Limb (tissue), 2 donors: ENCODE measurements around the gene HDAC9.

Source experiments
- DNase-seq, 2 donors: peaks; one replicate each; pipeline ENCODE4 v3.0.0-alpha.2; 2016; ENCODE audit errors: extremely low spot score in 2 of 2

Gene HDAC9

DNA sequence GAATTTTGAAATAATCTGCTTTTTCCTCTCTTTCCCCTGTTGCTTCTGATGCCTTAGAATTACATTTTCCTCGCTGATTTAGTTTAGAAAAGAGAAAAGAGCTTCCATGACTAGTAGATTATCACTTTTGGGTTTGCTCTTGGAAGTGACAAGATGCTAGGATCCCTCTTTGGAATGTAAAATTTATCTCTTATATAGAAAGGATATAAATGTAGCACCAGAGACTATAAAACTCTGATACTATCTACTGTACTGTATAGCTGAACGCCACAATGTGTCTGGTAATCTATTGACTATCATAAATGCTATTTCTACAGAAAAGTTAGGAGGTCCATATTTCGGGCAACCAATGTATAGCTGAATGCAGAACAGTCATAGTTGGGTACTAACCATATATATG is 1.1 kb upstream of the HDAC9 start:
- no peak for DNase-seq

GRCh38 chr7:18494821-18495408 is 634 bp upstream of the HDAC9 start:
- peak in 1 of 2 donors; percentile 32 for DNase-seq

DNA sequence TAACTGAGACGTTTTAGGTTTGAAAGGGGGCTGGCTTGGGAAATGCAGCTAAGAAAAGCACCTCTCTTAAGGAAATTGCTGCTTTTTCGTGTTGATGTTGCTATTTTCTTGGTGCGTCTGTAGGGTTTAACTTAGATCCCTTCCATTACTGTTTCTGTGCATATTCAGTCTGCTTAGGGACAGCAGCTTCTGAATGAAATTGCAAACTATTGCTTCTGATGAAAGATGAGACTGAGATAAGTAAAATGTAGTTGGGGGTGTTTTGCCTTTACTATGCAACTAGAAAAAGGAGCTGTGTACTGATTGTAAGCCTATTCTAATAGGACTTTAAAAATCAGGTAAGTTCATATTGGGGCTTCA is 772 bp downstream of the HDAC9 start:
- no peak for DNase-seq

DNA sequence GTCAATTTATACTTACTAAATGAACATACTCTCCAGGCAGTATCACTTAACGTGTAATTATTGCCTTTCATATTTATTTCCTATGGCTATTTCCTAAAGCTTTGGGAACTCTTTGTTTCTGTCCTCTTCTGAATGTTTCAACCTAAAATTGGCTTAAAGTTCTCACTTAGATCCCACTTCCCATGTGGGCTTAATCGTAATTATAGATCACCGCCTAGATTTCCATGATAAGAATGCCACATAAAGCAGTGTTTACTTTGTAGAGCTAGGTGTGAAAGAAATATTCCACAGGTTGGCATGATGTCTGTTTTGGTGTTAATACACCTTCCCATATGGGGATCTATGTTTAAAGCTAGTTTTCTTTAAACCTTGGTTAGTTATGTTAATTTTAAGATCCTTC is 1.5 kb downstream of the HDAC9 start:
- DNase-seq: no peak

GRCh38 chr7:18497800-18498199 is 2.3 kb downstream of the HDAC9 start:
- no peak for DNase-seq

GRCh38 chr7:18498341-18498740 is 2.8 kb downstream of the HDAC9 start:
- no peak for DNase-seq

DNA sequence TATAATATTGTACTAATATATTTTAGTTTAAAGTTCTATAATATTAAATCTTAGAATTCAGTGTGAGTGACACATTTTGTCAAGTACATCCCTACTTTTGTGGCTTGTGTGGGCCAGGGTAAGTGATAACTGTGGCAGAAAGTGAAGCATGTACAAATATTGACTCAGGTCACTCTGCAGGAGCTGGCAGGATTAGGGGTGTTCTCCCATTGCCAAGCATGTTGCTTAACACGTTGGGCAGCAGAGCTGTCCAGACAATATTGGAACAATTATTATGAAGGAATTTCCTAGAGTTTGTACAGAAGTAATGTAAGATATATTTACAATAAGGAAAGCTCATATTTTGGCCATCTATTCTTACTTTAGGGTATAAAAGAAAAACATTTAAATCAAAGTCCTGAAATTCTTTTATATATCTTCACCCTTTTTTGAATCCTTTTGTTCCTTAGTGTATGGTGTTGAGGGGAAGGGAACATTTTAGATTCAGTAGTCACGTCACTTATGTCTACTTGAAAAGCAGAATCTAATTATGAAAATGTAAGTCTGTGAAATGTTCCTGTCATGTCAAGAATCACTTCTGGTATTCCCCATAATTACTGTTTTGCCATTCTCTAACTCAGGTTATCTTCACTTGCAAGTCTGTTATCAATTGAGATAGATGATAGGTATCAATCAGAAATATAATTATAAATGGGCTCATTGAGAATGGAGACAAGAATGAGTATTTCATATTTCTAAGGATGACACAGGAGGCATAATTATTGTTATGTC is 4.0 kb downstream of the HDAC9 start:
- DNase-seq: no peak

GRCh38 chr7:18503126-18503866 is 7.7 kb downstream of the HDAC9 start:
- no peak for DNase-seq

DNA sequence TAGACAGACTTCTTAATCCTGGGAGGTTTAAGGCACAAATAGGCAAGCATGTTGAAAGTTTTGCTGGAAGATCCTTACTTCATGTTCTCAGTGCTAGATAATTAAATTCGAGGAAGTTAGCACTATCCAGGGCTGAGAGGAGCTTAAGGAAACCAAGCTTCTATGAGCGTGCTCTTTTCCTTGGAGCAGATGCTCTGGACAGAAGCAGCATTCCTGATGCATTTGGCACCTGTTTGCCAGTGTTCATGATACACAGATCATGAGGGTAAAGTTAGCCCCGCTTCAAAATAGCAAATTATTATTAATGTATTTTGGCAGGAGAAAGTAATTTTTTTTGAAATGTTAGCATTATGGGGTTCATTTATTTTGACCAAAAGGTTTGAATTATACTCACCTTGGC is 9.4 kb downstream of the HDAC9 start:
- DNase-seq: no peak

DNA sequence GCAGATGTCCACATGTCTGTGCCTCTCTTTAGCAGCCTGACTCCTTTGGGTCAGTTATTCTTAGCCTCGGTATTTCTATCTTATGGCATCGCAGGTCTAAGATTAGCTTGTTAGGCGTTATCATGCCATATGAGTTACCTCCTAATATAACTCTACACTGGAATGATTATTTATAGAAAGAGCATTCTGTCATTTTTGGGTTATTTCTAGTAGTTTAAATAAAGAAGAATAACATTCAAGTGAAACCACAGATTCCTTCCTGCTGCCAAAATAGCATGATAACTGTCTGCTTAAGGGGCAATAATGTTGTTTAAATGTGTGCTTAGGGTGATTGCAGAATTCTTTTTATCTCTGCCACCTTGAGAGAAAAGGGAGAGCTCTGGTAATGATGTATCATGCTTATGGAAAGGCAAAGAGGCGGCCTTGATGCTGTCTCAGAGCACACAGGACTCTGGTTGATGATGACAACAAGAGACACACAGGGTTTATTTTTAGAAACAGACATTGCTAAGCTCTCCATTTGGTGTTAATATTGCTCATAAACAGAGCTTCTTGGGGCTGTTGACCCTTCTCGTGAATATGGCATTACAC is 10.4 kb downstream of the HDAC9 start:
- DNase-seq: no peak

GRCh38 chr7:18508443-18509427 is 13.2 kb downstream of the HDAC9 start:
- no peak for DNase-seq

DNA sequence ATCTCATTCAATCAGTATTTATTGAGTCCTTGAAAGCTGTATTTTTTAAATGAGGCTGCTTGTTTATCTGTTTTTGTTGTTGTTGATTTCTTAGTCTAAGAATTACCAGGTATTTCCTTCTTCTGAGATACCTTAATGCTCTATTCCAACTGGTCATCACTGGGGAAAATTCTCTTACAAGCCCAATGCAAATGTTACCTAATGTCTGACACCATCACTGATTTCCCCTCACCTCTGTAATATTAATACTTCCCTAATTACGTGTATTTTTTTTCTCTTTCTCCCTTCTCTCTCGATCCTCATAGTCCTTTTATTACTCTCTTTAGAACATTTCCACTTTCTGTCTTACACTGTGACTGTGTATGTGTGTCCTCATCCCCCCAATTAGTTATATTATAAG is 13.9 kb downstream of the HDAC9 start:
- DNase-seq: no peak

DNA sequence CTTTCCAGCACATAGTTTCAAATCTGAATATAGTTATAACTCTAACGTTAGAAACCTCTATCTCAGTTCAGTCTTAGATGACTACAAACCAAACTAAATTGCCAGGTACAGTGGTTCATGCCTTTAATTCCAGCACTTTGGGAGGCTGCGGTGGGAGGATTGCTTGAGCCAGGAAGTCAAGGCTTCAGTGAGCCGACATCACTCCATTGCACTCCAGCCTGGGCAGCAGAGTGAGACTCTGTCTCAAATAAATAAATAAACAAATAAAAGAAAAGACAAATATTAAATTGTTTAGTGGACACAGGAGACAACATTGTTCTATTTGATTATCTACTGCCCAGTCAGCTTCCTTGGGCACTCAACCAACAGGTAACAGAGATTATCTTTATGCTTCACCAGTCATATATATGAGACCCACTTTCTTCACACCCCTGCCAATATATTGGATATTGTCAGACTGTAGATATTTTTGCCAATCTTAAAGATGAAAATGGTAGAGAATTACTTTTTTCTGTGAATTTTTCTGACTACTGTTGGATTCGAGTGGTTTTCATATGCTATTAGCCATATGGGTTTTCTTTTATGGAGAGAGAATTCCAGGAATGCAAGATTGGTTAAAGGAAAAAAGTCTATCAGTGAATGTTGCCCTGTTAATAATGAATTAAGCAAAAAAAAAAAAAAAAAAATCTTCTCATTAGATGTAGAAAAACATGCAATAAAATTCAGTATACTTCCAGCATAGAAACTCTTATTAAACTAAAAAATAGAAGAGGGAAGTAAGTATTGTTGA is 16.0 kb downstream of the HDAC9 start:
- DNase-seq: no peak

DNA sequence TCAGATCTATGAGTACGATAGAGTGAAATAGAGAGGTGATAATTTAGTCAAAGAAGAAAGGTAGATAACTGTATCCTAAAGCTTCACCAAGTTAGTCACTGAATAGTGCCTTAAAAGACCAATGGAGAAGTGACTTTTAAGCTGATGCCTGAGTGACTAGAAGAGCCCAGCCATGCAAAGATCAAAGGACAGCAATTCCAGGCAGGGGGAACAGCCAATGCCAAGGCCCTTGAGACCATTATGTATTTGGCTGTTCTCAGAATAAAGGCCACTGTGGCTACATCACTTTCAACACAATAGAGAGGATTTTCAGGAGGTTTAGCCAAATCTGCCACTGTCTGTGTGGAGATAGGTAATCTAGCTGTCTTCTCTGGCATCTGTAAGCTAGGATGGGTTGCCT is 17.8 kb downstream of the HDAC9 start:
- DNase-seq: no peak

GRCh38 chr7:18515067-18515466 is 19.5 kb downstream of the HDAC9 start:
- DNase-seq: no peak

GRCh38 chr7:18517646-18518045 is 22.1 kb downstream of the HDAC9 start:
- DNase-seq: no peak

- no peak for DNase-seq
Observed at GRCh38 chr7:18518555-18518954, 23.0 kb downstream of the HDAC9 start.

DNA sequence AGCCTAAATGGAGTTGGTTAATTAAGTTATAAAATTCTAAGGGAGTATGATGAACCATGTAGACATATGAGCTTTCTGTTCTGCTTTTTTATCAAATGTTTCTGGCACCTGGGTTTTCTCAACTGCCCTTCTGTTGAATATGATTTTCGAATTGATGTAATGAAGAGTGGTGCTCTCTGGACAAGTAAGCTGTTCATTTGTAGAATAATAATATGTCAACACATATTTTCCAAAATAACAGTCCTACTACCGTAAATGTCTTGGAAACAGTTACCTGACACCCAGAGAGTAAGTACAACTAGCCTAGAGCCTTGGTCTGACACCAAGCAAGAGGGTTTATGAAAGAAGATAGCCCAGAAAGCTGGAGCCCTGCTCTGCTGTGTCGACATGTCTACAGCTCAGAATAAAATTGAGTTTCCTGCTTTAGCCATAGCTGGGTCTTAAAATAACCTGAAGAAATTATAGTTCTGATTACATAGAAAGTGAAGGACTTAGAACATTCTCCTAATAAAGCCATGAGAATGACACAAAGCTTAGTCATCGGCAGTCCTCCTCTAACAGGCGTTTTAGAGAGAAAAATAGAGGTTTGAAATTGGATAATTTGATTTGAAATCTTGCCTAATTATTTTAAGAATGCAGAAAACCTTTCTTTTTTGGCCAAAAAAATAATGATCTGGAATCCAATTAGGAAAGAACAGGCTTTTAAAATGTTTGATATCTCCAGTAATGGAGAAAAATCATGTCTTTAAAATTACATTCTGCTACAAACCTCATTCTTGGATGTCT is 25.1 kb downstream of the HDAC9 start:
- no peak for DNase-seq

DNA sequence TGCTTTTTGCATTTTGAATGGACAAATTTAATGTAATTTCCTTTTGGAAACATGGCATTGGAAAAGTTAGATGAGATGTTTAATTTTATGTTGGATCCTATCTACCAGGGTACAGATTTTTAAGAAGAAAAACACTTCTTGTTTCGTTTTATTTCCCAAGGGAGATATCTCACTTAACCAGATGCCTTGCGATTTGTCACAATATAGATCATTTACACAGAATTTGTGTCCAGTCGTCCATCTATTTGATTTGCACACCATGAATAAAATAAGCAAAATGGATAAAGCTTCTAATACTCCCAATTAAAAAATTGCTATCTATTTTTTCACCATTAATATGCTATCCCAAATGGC is 25.7 kb downstream of the HDAC9 start:
- DNase-seq: no peak
